Adrenal gland (tissue), 12 donors: ENCODE measurements around the gene JPT1. TPM values are rescaled to one million over a fixed set of nuclear protein-coding genes. Genes with fewer than 3 reads are reported as not detected.
"Not testable (repeated sequence)": the region's sequence is repeated elsewhere in the genome, so short reads cannot be mapped to it uniquely, and the experiment has no call there.

Source experiments
- DNase-seq, 7 donors: peaks; one replicate each; pipeline ENCODE4 v3.0.0-alpha.2; 2019 to 2020
- H3K27ac ChIP-seq, 5 donors: fragments of 200-600 bp; sonication (generic) in 4 of 5; 1 replicate in 3 of 5; 2 replicates in 2 of 5; pipeline versions ENCODE4 v1.5.1 to v1.8.0; 2016 to 2020; ENCODE audit warnings: mild to moderate bottlenecking in 1 of 5
- H3K27me3 ChIP-seq: fragments of 200-600 bp; 2 replicates; pipeline ENCODE4 v1.8.0; 2021
- H3K36me3 ChIP-seq, 2 donors: fragments of 200-600 bp; replicated peaks in 1 of 2; 1 replicate in 1 of 2; 2 replicates in 1 of 2; pipeline versions ENCODE4 v1.5.1 to v1.8.0; 2018 to 2022
- H3K4me1 ChIP-seq, 2 donors: fragments of 200-600 bp; replicated peaks in 1 of 2; 1 replicate in 1 of 2; 2 replicates in 1 of 2; pipeline versions ENCODE4 v1.5.1 to v1.8.0; 2018 to 2021
- H3K4me3 ChIP-seq, 4 donors: fragments of 200-600 bp; sonication (generic) in 3 of 4; one replicate each; pipeline ENCODE4 v1.5.1; 2016 to 2018
- H3K9me3 ChIP-seq, 3 donors: fragments of 200-600 bp; sonication (generic) in 1 of 3; replicated peaks in 1 of 3; 1 replicate in 2 of 3; 2 replicates in 1 of 3; pipeline versions ENCODE4 v1.5.1 to v1.8.0; 2016 to 2021
- POLR2A ChIP-seq, 2 donors: fragments of 450-650 bp; IDR thresholded peaks; one replicate each; pipeline ENCODE4 v1.6.1; 2017; ENCODE audit warnings: antibody characterized with exemption in 2 of 2, mild to moderate bottlenecking in 2 of 2, moderate library complexity in 1 of 2
- WGBS, 4 donors: extraction: QIAGEN DNeasy Blood & Tissue Kit in 2 of 4; methylation state at CpG; one replicate each; pipeline versions ENCODE4 v1.1.5 to v1.1.7; 2013 to 2017; 5-methylcytosine and 5-hydroxymethylcytosine counted together
- intact Hi-C, 2 donors: fragments of 100-400 bp; cut with DNase I; formaldehyde crosslinking; loops; one replicate each; pipeline versions ENCODE4 v1.14.1 to v1.15.0; 2022 to 2023
- polyA plus RNA-seq, 3 donors: library from polyadenylated mRNA; stranded (reverse); fragments of 200-250 nt in 2 of 3; fragments of 350-450 nt in 1 of 3; fragmentation: Illumina TruSeq in 1 of 3; extraction: RNeasy Lipid Tissue Mini Kit (QIAGEN cat#74804) in 1 of 3; gene quantifications; one replicate each; pipeline ENCODE4 v1.2.3, GENCODE V29; 2013 to 2014
- total RNA-seq, 9 donors: library from RNA; depleted of rRNA in 4 of 9; stranded (reverse); fragments of >200 nt in 4 of 9; fragments of 120-200 nt in 1 of 9; fragmentation: NEBNext Ultra II Directional in 1 of 9; extraction: Animal tissue kit (Norgen Biotek cat#: 25700) in 1 of 9; gene quantifications; one replicate each; pipeline versions ENCODE4 v1.1.0 to v1.2.4, GENCODE V29; 2013 to 2023
- TF ChIP-seq, protein P1 (sequence below), 6 experiments: fragments of 450-650 bp in 4 of 6; fragments of 200-600 bp in 2 of 6; sonication (generic) in 1 of 6; IDR thresholded peaks; 1 replicate in 5 of 6; 2 replicates in 1 of 6; pipeline versions ENCODE4 v1.5.1 to v1.8.0; 2016 to 2021; ENCODE audit warnings: antibody characterized with exemption in 6 of 6, mild to moderate bottlenecking in 2 of 6, moderate library complexity in 1 of 6
- donor health status: healthy with polysubstance abuse.
- donor health status: Bipolar disorder and iron deficiency.
- donor health status: DM: yes; HTN: yes; CAD: no.
- donor health status: DM: no; HTN: no; CAD: no.
- donor health status: DM: no; HTN: no; CAD: no.
- donor health status: DM: yes; HTN: yes; CAD: no.

Gene JPT1
- total and polyA plus RNA-seq, 12 donors: 34.2 to 232 (median 67.2) TPM

- WGBS, 4 donors: 89 to 95% (median 92%) methylated on average over 5 of the region's 5 CpGs
- Histone ChIP-seq H3K4me1 (peaks cover 0 to 8% of the 10 kb centered on the region in 2 donors), H3K9me3 (no peaks in the 10 kb centered on the region), H3K27ac (no peak overlapping the region), H3K27me3 (no peaks in the 10 kb centered on the region), H3K4me3 (no peak overlapping the region), H3K36me3 (peaks cover 0 to 22% of the 10 kb centered on the region in 2 donors)
- TF ChIP-seq POLR2A (IDR thresholded peaks at IDR 0.05): no peak
- TF ChIP-seq, protein P1, sequence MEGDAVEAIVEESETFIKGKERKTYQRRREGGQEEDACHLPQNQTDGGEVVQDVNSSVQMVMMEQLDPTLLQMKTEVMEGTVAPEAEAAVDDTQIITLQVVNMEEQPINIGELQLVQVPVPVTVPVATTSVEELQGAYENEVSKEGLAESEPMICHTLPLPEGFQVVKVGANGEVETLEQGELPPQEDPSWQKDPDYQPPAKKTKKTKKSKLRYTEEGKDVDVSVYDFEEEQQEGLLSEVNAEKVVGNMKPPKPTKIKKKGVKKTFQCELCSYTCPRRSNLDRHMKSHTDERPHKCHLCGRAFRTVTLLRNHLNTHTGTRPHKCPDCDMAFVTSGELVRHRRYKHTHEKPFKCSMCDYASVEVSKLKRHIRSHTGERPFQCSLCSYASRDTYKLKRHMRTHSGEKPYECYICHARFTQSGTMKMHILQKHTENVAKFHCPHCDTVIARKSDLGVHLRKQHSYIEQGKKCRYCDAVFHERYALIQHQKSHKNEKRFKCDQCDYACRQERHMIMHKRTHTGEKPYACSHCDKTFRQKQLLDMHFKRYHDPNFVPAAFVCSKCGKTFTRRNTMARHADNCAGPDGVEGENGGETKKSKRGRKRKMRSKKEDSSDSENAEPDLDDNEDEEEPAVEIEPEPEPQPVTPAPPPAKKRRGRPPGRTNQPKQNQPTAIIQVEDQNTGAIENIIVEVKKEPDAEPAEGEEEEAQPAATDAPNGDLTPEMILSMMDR (IDR thresholded peaks at IDR 0.05): no peak
- intact Hi-C loops: no loop called here
- DNase-seq: no peak
Observed at GRCh38 chr17:75163074-75163473, 8.8 kb upstream of the JPT1 start.

DNA sequence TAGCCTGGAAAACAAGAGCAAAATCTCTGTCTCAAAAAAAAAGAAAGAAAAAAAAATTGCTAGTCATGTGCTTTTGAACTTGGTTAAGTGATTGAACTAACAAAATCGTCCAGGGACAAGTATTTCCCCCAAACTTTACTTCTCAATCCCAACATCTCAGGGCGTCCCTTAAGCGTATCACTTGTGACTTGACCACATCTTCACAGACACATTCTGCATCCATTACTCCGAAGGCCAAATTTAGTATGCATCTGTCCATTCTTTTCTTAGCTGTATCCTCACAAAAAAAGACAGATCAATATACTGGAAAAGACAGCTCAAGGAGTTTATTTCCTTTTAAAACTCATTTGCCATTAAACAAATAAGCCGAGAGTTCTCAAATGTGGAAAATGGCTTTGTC lies 5.9 kb upstream of the JPT1 start:
- Histone ChIP-seq H3K36me3 (no peaks in the 10 kb centered on the region), H3K27ac (no peak overlapping the region), H3K9me3 (no peaks in the 10 kb centered on the region), H3K4me1 (peaks cover 0 to 8% of the 10 kb centered on the region in 2 donors), H3K4me3 (no peak overlapping the region), H3K27me3 (no peaks in the 10 kb centered on the region)
- 86 to 95% (median 91%) methylated on average over 5 of the region's 5 CpGs for WGBS, 4 donors
- DNase-seq: no peak
- TF ChIP-seq, protein P1 (IDR thresholded peaks at IDR 0.05): no peak
- no peak for TF ChIP-seq POLR2A (IDR thresholded peaks at IDR 0.05)
- intact Hi-C loops: no loop called here

GRCh38 chr17:75159196-75160031 lies 5.1 kb upstream of the JPT1 start:
- H3K9me3 ChIP-seq: no peaks in the 10 kb centered on the region
- intact Hi-C loops: no loop called here
- H3K36me3 ChIP-seq: no peaks in the 10 kb centered on the region
- 76 to 85% (median 80%) methylated on average over 4 of the region's 4 CpGs for WGBS, 4 donors
- H3K27ac ChIP-seq: peak overlapping the region in 2 of 5 donors; percentile 22 to 33
- peak in 5 of 7 donors; percentile 28 to 54 (median 46) for DNase-seq
- no peaks in the 10 kb centered on the region for H3K27me3 ChIP-seq
- H3K4me3 ChIP-seq: no peak overlapping the region
- TF ChIP-seq POLR2A (IDR thresholded peaks at IDR 0.05): no peak
- TF ChIP-seq, protein P1 (IDR thresholded peaks at IDR 0.05): no peak
- H3K4me1 ChIP-seq: peaks cover 0 to 8% of the 10 kb centered on the region in 2 donors

DNA sequence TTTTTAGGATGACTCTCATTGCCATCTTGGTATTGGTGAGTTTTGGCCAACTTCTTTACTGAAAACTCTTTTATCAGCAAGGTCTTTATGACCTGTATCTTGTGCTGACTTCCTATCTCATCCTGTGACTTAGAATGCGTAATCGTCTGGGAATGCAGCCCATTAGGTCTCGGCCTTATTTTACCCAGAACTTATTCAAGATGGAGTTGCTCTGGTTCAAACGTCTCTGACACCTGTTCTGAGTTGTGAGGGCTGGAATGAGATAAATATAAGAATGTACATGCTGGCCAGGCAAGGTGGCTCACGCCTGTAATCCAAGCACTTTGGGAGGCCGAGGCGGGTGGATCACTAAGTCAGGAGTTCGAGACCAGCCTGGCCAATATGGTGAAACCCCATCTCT lies 4.2 kb upstream of the JPT1 start:
- DNase-seq: peak in 5 of 7 donors; percentile 61 to 74 (median 64)
- H3K9me3 ChIP-seq, H3K27me3 ChIP-seq, H3K36me3 ChIP-seq, H3K4me3 ChIP-seq, intact Hi-C loops: not testable (repeated sequence)
- H3K4me1 ChIP-seq: peaks cover 4 to 11% of the 10 kb centered on the region in 2 donors
- WGBS, 4 donors: 67 to 79% (median 72%) methylated on average over 8 of the region's 8 CpGs
- H3K27ac ChIP-seq: peak overlapping the region in 2 of 5 donors; percentile 22 to 33
